GM23248 (cell line): Measurements from ENCODE around the gene NRG3.

ENCODE experiments used
- EZH2 ChIP-seq: fragments of 200-600 bp; sonication (generic); IDR thresholded peaks from 2 replicates; pipeline ENCODE4 v1.6.1; 2018; ENCODE audit warnings: antibody characterized with exemption, mild to moderate bottlenecking; ENCODE audit not compliant: insufficient read depth, poor library complexity, severe bottlenecking
- EZH2phosphoT487 ChIP-seq: fragments of 200-600 bp; sonication (generic); IDR thresholded peaks from 2 replicates; pipeline ENCODE4 v1.6.1; 2018; ENCODE audit warnings: antibody characterized with exemption, moderate library complexity, mild to moderate bottlenecking, low read depth; ENCODE audit not compliant: insufficient read depth

DNA sequence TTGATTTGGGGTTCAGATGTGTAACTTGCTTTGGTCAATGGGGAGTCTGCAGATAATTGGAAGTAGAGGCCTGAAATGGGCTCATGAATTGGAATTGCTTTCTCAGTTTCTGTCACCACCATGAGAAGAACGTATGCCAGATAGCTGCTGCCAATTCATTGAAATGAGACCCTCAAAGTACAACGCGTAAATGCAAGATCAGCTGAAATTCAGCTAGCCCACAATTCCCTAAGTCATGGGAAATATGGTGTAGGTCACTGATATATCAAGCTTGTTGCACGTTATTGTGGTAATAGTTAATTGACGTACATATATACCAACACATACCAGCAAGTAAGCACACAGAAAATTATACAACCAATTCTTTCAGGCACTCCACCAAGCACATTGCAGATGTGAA, 520.0 kb downstream of the NRG3 start:
- TF ChIP-seq EZH2phosphoT487 = no peak
- no peak for TF ChIP-seq EZH2
